Astrocyte (in vitro differentiated cells and primary cell): ENCODE results near the gene EN2. TPM values are rescaled to one million over a fixed set of nuclear protein-coding genes. Genes with fewer than 3 reads are reported as not detected.
A peak's percentile ranks its signal among the peaks of the same experiment; 100 is the strongest.

ENCODE experiments used
- DNase-seq: peaks from one replicate; pipeline ENCODE4 v3.0.0-alpha.2; 2010; ENCODE audit warnings: low read depth
- FAIRE-seq: peaks from 2 replicates; lab custom pipeline; 2011; peaks lifted over from hg19 to GRCh38; lab: Jason Lieb, UNC
- H2AFZ ChIP-seq: 2 replicates; pipeline ENCODE4 v1.6.0; 2012; ENCODE audit warnings: low read depth, low read length, inconsistent platforms
- H3K27ac ChIP-seq: 2 replicates; pipeline ENCODE4 v1.5.1; 2011; ENCODE audit warnings: low read depth, low read length, inconsistent platforms
- H3K27me3 ChIP-seq: 2 replicates; pipeline ENCODE4 v1.6.0; 2011; ENCODE audit warnings: low read length, inconsistent platforms; ENCODE audit not compliant: insufficient read depth
- H3K36me3 ChIP-seq: 2 replicates; pipeline ENCODE4 v1.5.1; 2011; ENCODE audit warnings: low read length, inconsistent platforms; ENCODE audit not compliant: insufficient read depth
- H3K4me1 ChIP-seq: 2 replicates; pipeline ENCODE4 v1.5.1; 2011; ENCODE audit warnings: low read length, inconsistent platforms; ENCODE audit not compliant: insufficient read depth
- H3K4me2 ChIP-seq: 2 replicates; pipeline ENCODE4 v1.6.0; 2012; ENCODE audit warnings: low read length, inconsistent platforms
- H3K4me3 ChIP-seq: 2 replicates; pipeline ENCODE4 v1.5.1; 2011; ENCODE audit warnings: low read depth, mild to moderate bottlenecking, low read length, inconsistent platforms; ENCODE audit not compliant: insufficient read depth
- H3K79me2 ChIP-seq: 2 replicates; pipeline ENCODE4 v1.6.0; 2012; ENCODE audit warnings: mild to moderate bottlenecking, low read length, inconsistent platforms; ENCODE audit not compliant: insufficient read depth
- H3K9ac ChIP-seq: 2 replicates; pipeline ENCODE4 v1.6.0; 2012; ENCODE audit warnings: mild to moderate bottlenecking, low read length, inconsistent platforms
- H3K9me3 ChIP-seq: 2 replicates; pipeline ENCODE4 v1.5.1; 2012; ENCODE audit warnings: low read depth, mild to moderate bottlenecking, low read length, inconsistent platforms; ENCODE audit not compliant: insufficient read depth
- H4K20me1 ChIP-seq: 2 replicates; pipeline ENCODE4 v1.6.0; 2012; ENCODE audit warnings: low read length, inconsistent platforms; ENCODE audit not compliant: insufficient read depth
- H3K27ac Mint-ChIP-seq: one replicate; pipeline ENCODE4 v1.8.0; 2021; ENCODE audit warnings: mild to moderate bottlenecking, mixed read lengths; ENCODE audit not compliant: unreplicated experiment
- H3K27me3 Mint-ChIP-seq: one replicate; pipeline ENCODE4 v1.8.0; 2021; ENCODE audit warnings: low read depth, mixed read lengths; ENCODE audit not compliant: unreplicated experiment
- H3K36me3 Mint-ChIP-seq: one replicate; pipeline ENCODE4 v1.8.0; 2021; ENCODE audit warnings: low read depth, mixed read lengths; ENCODE audit not compliant: unreplicated experiment
- H3K4me1 Mint-ChIP-seq: one replicate; pipeline ENCODE4 v1.8.0; 2021; ENCODE audit warnings: low read depth, mixed read lengths; ENCODE audit not compliant: unreplicated experiment
- H3K4me3 Mint-ChIP-seq: one replicate; pipeline ENCODE4 v1.8.0; 2021; ENCODE audit warnings: mild to moderate bottlenecking, moderate library complexity, mixed read lengths; ENCODE audit not compliant: unreplicated experiment
- H3K9me3 Mint-ChIP-seq: one replicate; pipeline ENCODE4 v1.8.0; 2021; ENCODE audit warnings: mild to moderate bottlenecking, mixed read lengths; ENCODE audit not compliant: unreplicated experiment
- EZH2 ChIP-seq: IDR thresholded peaks from 2 replicates; pipeline ENCODE4 v1.6.1; 2012; ENCODE audit warnings: mild to moderate bottlenecking, low read length, inconsistent platforms; ENCODE audit not compliant: insufficient read depth
- total RNA-seq: library from RNA; stranded (reverse); gene quantifications from 2 replicates; pipeline ENCODE4 v1.2.1, GENCODE V29; 2021
- TF ChIP-seq, protein P1 (sequence below): IDR thresholded peaks from 2 replicates; pipeline ENCODE4 v1.5.1; 2011; ENCODE audit warnings: low read depth, mild to moderate bottlenecking, inconsistent platforms, low read length, moderate library complexity; ENCODE audit not compliant: insufficient read depth

EN2 gene
- total RNA-seq, 1 donor from 2014 or later: not detected

DNA sequence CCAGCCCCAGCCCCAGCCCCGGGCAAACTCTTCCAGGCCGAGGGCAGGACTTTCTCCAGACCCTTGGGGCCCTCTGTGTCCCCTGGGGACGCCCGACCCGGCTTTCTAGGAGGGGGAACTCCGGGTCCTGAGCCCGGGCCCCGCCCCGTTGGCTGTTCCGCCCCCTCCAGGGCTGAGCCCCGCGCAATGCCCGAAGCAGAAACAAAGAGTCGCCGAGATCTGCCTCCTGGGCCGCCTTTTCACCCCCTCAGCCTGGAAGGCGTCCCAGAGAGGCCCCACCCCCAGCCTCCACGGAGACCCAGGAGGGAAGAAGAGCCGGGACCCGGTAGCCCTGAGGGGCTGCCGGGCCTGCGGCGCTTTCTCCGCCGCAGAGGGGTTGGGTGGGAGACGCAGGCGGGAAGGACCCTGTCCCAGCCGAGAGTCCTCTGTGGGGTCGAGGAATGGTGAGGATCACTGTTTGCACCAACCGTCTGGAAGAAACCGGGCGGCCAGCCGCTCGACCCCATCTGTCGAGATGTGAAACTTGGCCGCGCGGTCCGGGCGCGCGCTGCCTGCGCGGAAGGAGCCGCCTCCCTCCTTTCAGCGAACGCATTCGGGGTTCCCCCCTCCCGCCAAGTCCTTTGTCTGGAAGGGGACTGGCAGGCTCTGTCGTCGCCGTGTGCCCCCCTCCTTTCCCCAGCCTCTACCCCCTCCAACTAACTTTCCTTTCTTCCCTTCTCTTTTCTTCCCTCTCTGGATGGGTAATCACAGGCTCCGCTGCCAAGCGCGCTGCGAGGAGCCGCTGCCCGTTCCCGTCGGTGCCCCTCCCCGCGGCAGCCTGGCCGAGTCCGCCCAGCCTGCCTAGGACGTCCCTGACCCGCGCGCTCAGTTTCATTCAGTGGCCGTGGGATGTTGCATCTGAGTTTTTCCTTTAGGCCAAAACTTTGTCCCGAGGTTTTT is 10.2 kb downstream of the EN2 start:
- Histone ChIP-seq H3K27ac (no peak overlapping the region), H3K4me1 (peaks cover 3% of the 10 kb centered on the region), H3K9me3 (no peaks in the 10 kb centered on the region), H3K36me3 (no peaks in the 10 kb centered on the region), H2AFZ (no peak overlapping the region), H3K9ac (no peak overlapping the region), H3K4me2 (peak overlapping the region; percentile 58), H3K27me3 (peaks cover 93% of the 10 kb centered on the region), H3K79me2 (no peaks in the 10 kb centered on the region), H4K20me1 (no peaks in the 10 kb centered on the region), H3K4me3 (peak overlapping the region; percentile 10)
- H3K9me3 Mint-ChIP-seq: peaks cover 12% of the 10 kb centered on the region
- peak overlapping the region; percentile 41 for H3K27ac Mint-ChIP-seq
- no peak for FAIRE-seq
- H3K36me3 Mint-ChIP-seq: no peaks in the 10 kb centered on the region
- DNase-seq: no peak
- H3K4me1 Mint-ChIP-seq: peaks cover 17% of the 10 kb centered on the region
- TF ChIP-seq EZH2: peak; percentile 93
- TF ChIP-seq, protein P1, sequence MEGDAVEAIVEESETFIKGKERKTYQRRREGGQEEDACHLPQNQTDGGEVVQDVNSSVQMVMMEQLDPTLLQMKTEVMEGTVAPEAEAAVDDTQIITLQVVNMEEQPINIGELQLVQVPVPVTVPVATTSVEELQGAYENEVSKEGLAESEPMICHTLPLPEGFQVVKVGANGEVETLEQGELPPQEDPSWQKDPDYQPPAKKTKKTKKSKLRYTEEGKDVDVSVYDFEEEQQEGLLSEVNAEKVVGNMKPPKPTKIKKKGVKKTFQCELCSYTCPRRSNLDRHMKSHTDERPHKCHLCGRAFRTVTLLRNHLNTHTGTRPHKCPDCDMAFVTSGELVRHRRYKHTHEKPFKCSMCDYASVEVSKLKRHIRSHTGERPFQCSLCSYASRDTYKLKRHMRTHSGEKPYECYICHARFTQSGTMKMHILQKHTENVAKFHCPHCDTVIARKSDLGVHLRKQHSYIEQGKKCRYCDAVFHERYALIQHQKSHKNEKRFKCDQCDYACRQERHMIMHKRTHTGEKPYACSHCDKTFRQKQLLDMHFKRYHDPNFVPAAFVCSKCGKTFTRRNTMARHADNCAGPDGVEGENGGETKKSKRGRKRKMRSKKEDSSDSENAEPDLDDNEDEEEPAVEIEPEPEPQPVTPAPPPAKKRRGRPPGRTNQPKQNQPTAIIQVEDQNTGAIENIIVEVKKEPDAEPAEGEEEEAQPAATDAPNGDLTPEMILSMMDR: no peak
- no peak overlapping the region for H3K4me3 Mint-ChIP-seq
- H3K27me3 Mint-ChIP-seq: peaks cover 78% of the 10 kb centered on the region

DNA sequence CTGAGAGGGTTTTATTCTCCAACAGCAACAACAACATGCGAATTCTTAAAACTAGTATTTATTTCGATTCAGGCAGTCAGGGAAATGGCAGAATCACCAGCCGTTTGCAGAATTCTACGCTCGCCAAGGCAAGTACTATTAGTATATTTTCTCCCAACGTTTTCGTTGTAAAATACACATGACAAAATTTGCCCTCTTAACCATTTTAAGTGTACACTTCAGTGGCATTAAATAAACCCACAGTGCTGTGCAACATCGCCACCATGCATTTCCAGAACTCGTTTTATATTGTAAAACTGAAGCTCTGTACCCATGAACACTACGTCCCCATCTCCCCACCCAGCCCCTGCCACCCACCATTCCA is 10.8 kb downstream of the EN2 start:
- H3K4me1 Mint-ChIP-seq: peaks cover 19% of the 10 kb centered on the region
- no peaks in the 10 kb centered on the region for H4K20me1 ChIP-seq
- H3K79me2 ChIP-seq: no peaks in the 10 kb centered on the region
- peaks cover 3% of the 10 kb centered on the region for H3K4me1 ChIP-seq
- peak overlapping the region; percentile 41 for H3K27ac Mint-ChIP-seq
- H3K36me3 ChIP-seq: no peaks in the 10 kb centered on the region
- FAIRE-seq: no peak
- peaks cover 13% of the 10 kb centered on the region for H3K9me3 Mint-ChIP-seq
- peaks cover 89% of the 10 kb centered on the region for H3K27me3 ChIP-seq
- peaks cover 78% of the 10 kb centered on the region for H3K27me3 Mint-ChIP-seq
- H3K27ac ChIP-seq: no peak overlapping the region
- no peak for TF ChIP-seq EZH2
- TF ChIP-seq, protein P1: no peak
- H3K4me3 Mint-ChIP-seq: no peak overlapping the region
- no peaks in the 10 kb centered on the region for H3K36me3 Mint-ChIP-seq
- no peak overlapping the region for H3K4me3 ChIP-seq
- DNase-seq: no peak
- H3K9me3 ChIP-seq: no peaks in the 10 kb centered on the region
- peak overlapping the region; percentile 58 for H3K4me2 ChIP-seq
- no peak overlapping the region for H2AFZ ChIP-seq
- H3K9ac ChIP-seq: no peak overlapping the region
